Thyroid gland (tissue), 4 donors: Measurements from ENCODE around the gene PTPRN2. TPM values are rescaled to one million over a fixed set of nuclear protein-coding genes. Genes with fewer than 3 reads are reported as not detected.

Source experiments
- DNase-seq, 2 donors: peaks; one replicate each; pipeline ENCODE4 v3.0.0-alpha.2; 2019
- H3K27ac ChIP-seq, 3 donors: fragments of 200-600 bp; sonication (generic); 1 replicate in 2 of 3; 2 replicates in 1 of 3; pipeline ENCODE4 v1.5.1; 2016 to 2019; ENCODE audit warnings: mild to moderate bottlenecking in 1 of 3, moderate library complexity in 1 of 3
- H3K27me3 ChIP-seq: fragments of 200-600 bp; sonication (generic); one replicate; pipeline ENCODE4 v1.5.1; 2019
- H3K36me3 ChIP-seq, 2 donors: fragments of 200-600 bp; sonication (generic); one replicate each; pipeline ENCODE4 v1.5.1; 2016 to 2019
- H3K4me1 ChIP-seq, 2 donors: fragments of 200-600 bp; sonication (generic); one replicate each; pipeline ENCODE4 v1.5.1; 2017 to 2019
- H3K4me3 ChIP-seq, 3 donors: fragments of 200-600 bp; sonication (generic); replicated peaks in 1 of 3; 1 replicate in 2 of 3; 2 replicates in 1 of 3; pipeline ENCODE4 v1.5.1; 2016; ENCODE audit warnings: mild to moderate bottlenecking in 1 of 3
- H3K9me3 ChIP-seq: fragments of 200-600 bp; sonication (generic); one replicate; pipeline ENCODE4 v1.5.1; 2017
- POLR2A ChIP-seq, 2 donors: fragments of 450-650 bp; IDR thresholded peaks; one replicate each; pipeline ENCODE4 v1.6.1; 2017; ENCODE audit warnings: antibody characterized with exemption in 2 of 2, mild to moderate bottlenecking in 2 of 2, moderate library complexity in 1 of 2
- WGBS, 2 donors: methylation state at CpG; one replicate each; pipeline ENCODE4 v1.1.5; 2017; 5-methylcytosine and 5-hydroxymethylcytosine counted together
- intact Hi-C: fragments of 100-400 bp; cut with DNase I; formaldehyde crosslinking; loops from one replicate; pipeline ENCODE4 v1.15.1; 2023
- total RNA-seq, 4 donors: library from RNA; depleted of rRNA; stranded (reverse); fragments of >200 nt; gene quantifications; one replicate each; pipeline ENCODE4 v1.2.3, GENCODE V29; 2016
- TF ChIP-seq, protein P1 (sequence below), 6 experiments: fragments of 200-600 bp in 3 of 6; fragments of 450-650 bp in 3 of 6; sonication (generic) in 3 of 6; IDR thresholded peaks; one replicate each; pipeline ENCODE4 v1.5.1; 2016 to 2019; ENCODE audit warnings: antibody characterized with exemption in 6 of 6, mild to moderate bottlenecking in 2 of 6, inconsistent platforms in 1 of 6, moderate library complexity in 1 of 6

The PTPRN2 gene
- total RNA-seq, 4 donors from 2014 or later = 4.2 to 9.9 (median 7.7) TPM

DNA sequence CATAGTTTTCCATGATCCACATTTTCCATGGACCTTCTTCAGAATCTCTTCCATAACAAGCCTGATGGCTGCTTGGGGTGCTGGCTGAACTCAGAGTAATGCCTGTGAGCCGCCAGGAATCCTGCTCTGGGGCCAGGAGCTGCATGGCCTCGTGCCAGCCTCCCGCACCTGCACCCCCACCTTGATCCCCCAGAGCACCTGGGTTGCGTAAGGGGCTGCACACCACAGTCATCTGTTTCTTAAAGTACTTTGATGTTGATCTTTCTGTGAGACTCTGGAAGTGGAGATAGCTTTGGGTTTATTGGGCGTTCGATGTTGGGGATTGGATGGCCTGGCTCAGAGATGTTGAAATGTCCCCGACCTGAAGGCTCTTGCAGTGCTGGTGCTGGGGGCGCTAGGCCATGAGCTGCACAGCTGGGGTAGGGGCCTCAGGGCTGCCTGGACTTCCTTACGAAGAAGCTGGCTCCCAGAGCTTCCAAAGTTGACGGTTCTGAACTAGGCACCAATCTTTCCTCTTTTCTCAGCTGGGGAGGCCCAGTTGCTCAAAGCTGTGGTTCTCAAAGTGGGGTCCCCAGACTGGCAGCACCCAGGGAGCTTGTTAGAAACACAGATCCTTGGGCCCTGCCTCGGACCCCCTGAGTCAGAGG is 716.9 kb downstream of the PTPRN2 start:
- intact Hi-C loops = no loop called here
- H3K27me3 ChIP-seq = no peaks in the 10 kb centered on the region
- no peaks in the 10 kb centered on the region for H3K36me3 ChIP-seq
- H3K27ac ChIP-seq = no peak overlapping the region
- TF ChIP-seq, protein P1, sequence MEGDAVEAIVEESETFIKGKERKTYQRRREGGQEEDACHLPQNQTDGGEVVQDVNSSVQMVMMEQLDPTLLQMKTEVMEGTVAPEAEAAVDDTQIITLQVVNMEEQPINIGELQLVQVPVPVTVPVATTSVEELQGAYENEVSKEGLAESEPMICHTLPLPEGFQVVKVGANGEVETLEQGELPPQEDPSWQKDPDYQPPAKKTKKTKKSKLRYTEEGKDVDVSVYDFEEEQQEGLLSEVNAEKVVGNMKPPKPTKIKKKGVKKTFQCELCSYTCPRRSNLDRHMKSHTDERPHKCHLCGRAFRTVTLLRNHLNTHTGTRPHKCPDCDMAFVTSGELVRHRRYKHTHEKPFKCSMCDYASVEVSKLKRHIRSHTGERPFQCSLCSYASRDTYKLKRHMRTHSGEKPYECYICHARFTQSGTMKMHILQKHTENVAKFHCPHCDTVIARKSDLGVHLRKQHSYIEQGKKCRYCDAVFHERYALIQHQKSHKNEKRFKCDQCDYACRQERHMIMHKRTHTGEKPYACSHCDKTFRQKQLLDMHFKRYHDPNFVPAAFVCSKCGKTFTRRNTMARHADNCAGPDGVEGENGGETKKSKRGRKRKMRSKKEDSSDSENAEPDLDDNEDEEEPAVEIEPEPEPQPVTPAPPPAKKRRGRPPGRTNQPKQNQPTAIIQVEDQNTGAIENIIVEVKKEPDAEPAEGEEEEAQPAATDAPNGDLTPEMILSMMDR (IDR thresholded peaks at IDR 0.05) = no peak
- TF ChIP-seq POLR2A (IDR thresholded peaks at IDR 0.05) = no peak
- H3K4me1 ChIP-seq = no peaks in the 10 kb centered on the region
- no peak for DNase-seq
- WGBS, 2 donors = 70 to 80% methylated on average over 11 of the region's 11 CpGs
- H3K4me3 ChIP-seq = no peak overlapping the region
- H3K9me3 ChIP-seq = no peaks in the 10 kb centered on the region

DNA sequence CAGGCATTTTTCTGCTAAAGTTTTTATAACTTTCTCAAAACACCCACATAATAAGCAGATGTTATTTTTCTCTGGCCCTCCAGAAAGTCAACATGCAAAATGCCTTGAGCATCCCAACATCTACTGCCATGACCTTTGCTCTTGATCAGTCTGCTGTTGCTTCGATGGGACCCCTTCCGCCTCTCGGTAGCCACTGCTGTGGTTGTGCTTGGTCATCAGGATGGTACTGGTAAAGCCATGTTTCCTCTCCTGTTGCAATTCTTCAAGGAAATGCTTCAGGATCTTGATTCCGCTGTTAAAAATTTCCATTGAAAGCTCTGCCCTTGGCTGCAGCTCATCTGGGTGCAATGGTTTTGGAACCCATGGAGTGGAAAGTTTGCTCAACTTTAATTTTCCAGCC is 717.8 kb downstream of the PTPRN2 start:
- 92 to 98% methylated on average over 4 of the region's 4 CpGs for WGBS, 2 donors
- TF ChIP-seq POLR2A (IDR thresholded peaks at IDR 0.05) = no peak
- TF ChIP-seq, protein P1 (IDR thresholded peaks at IDR 0.05) = no peak
- DNase-seq = no peak
- Histone ChIP-seq H3K36me3 (no peaks in the 10 kb centered on the region), H3K27me3 (no peaks in the 10 kb centered on the region), H3K27ac (no peak overlapping the region), H3K4me3 (no peak overlapping the region), H3K9me3 (no peaks in the 10 kb centered on the region), H3K4me1 (no peaks in the 10 kb centered on the region)
- intact Hi-C loops = no loop called here

DNA sequence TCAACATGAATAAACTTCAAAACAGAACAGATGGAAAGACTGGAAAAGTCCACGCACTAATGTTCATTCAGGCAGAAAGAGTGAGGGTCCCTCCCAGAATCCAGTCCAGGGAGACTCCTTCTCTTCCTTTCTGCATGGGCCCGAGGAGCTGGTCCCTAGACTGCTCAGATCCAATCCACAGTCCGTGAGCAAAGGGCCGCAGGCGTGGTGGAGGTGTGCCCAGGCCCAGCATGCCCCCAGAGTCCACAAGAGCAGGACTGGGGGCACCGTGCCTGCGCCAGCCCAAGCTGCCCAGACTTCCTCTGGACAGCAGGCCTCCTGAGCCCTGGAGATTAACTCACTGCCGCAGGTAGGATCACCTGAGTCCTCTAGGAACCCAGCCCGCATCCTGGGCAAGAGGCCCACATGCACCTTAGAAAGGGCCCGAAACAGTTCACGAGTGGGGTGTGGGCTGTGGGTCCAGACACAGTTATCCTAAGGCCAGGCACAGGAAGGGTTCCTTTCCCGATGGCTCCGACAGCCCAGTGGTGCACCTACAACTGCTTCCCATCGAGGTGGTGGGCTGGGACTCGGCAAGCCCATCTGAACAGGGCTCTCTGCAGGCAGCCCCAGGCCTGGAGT is 719.8 kb downstream of the PTPRN2 start:
- no peaks in the 10 kb centered on the region for H3K9me3 ChIP-seq
- 92 to 93% methylated on average over 8 to 14 of the region's 15 CpGs for WGBS, 2 donors
- H3K4me1 ChIP-seq = no peaks in the 10 kb centered on the region
- no peak overlapping the region for H3K4me3 ChIP-seq
- H3K27me3 ChIP-seq = no peaks in the 10 kb centered on the region
- no peaks in the 10 kb centered on the region for H3K36me3 ChIP-seq
- no peak overlapping the region for H3K27ac ChIP-seq
- intact Hi-C loops = no loop called here
- no peak for DNase-seq
- TF ChIP-seq, protein P1 (IDR thresholded peaks at IDR 0.05) = no peak
- no peak for TF ChIP-seq POLR2A (IDR thresholded peaks at IDR 0.05)

DNA sequence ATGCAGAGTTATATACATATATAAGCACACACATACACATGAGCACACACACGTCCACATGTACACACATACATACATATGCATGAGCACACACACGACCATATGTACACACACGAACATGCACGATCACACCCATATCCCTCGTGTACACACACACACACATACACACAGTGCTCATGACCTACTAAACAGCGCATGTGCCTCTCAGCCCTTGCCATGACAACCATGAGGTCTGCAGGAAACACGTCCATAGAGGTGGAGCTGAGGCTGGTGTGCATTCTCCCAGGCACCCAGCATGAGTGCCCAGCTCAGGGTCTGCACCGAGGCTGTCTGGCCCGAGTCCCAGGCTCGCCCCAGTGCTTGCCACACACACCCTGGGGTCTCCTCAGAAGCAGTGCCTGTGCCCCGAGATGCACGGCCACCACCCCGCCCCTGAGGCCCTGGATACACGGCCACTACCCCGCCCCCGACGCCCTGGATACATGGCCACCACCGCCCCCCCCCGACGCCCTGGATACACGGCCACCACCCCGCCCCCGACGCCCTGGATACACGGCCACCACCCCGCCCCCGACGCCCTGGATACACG is 721.2 kb downstream of the PTPRN2 start:
- 85 to 94% methylated on average over 7 to 25 of the region's 29 CpGs for WGBS, 2 donors
- H3K4me1 ChIP-seq = no peaks in the 10 kb centered on the region

More for the DNA sequence above, 721.2 kb downstream of the PTPRN2 start:
- TF ChIP-seq POLR2A (IDR thresholded peaks at IDR 0.05) = no peak
- TF ChIP-seq, protein P1 (IDR thresholded peaks at IDR 0.05) = no peak
- DNase-seq = no peak
- Histone ChIP-seq H3K4me3 (no peak overlapping the region), H3K27me3 (no peaks in the 10 kb centered on the region), H3K9me3 (no peaks in the 10 kb centered on the region), H3K27ac (no peak overlapping the region), H3K36me3 (no peaks in the 10 kb centered on the region)
- intact Hi-C loops = no loop called here
